Pons (tissue), 1 donor: ENCODE measurements around the gene ARMH4.

Source experiments
- DNase-seq: peaks from one replicate; pipeline ENCODE4 v3.0.0-alpha.2; 2016; ENCODE audit warnings: low spot score

Gene ARMH4, protein sequence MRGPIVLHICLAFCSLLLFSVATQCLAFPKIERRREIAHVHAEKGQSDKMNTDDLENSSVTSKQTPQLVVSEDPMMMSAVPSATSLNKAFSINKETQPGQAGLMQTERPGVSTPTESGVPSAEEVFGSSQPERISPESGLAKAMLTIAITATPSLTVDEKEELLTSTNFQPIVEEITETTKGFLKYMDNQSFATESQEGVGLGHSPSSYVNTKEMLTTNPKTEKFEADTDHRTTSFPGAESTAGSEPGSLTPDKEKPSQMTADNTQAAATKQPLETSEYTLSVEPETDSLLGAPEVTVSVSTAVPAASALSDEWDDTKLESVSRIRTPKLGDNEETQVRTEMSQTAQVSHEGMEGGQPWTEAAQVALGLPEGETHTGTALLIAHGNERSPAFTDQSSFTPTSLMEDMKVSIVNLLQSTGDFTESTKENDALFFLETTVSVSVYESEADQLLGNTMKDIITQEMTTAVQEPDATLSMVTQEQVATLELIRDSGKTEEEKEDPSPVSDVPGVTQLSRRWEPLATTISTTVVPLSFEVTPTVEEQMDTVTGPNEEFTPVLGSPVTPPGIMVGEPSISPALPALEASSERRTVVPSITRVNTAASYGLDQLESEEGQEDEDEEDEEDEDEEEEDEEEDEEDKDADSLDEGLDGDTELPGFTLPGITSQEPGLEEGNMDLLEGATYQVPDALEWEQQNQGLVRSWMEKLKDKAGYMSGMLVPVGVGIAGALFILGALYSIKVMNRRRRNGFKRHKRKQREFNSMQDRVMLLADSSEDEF

GRCh38 chr14:58152014-58152857, at the start of gene ARMH4:
ARMH4 (minus strand) TSS chr14:58152213; CDS start chr14:58139358, 12,855 bp downstream.
- peak; percentile 85 for DNase-seq

GRCh38 chr14:58200846-58201245, 48.8 kb upstream of the ARMH4 start:
- DNase-seq = peak; percentile 24

- no peak for DNase-seq
Observed at GRCh38 chr14:58200480-58200841, 48.4 kb upstream of the ARMH4 start.

- peak; percentile 87 for DNase-seq
Observed at GRCh38 chr14:58199726-58200479, 47.9 kb upstream of the ARMH4 start, which contains the start of gene ACTR10. ACTR10 (plus strand) TSS chr14:58200149; CDS start chr14:58200218, 69 bp downstream.

GRCh38 chr14:58198086-58198485, 46.1 kb upstream of the ARMH4 start:
- no peak for DNase-seq

GRCh38 chr14:58196198-58196597, 44.2 kb upstream of the ARMH4 start:
- DNase-seq = no peak

GRCh38 chr14:58193542-58193941, 41.5 kb upstream of the ARMH4 start:
- no peak for DNase-seq

DNA sequence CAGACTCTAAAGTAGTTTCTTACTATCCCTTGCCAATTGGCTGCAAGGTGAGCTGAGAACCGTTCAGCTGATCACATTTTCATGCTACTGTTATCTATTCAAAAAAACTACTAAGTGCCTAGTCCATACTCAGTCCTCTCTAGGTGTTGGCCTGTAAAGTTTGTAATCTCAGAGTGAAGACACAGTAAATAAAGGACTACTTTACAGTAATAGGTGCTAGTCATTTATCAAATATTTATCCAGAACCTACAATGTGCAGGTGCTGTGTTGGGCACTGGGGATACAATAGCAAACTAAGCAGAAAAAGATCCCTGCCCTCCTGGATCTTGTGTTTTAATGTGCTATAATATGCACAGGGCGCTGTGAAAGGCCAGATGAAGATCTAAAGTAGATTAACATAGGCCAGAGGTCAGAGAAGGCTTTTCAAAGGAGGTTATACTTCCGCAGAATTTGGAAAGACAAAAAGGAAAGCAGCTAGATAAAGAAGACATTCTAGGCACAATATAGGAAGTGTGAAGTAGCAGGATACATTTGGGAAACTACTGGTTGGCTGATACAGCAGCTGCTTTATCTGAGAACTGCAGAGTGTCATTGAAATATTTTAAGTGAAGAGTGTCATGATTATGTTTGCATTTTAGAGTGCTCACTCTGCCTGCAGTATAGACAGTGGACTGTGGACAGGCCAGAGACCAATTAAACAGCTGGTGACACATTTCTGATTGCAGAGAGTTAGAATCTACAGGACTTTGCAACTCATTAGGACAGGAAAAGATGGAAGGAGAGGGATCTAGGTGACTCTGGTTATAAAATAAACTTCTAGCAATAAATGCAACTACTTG, 40.0 kb upstream of the ARMH4 start:
- DNase-seq = no peak

DNA sequence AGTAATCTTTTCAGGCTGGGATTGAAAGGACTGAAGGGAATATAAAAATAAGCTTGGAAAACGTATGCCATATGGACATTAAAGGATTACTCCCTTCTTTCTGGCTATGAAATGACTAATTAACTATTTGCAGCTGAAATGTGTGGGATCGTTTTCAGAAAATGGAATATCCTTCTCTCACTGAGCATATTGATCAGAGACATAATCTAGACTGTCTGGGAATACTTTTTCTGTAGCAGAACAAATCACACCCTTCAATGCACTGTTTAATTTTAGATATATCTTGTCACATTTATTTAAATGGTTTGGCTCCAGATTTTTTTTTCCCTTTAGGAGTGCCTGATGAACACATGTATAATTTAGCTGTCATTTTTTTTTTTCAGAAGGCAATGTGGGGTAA, 37.2 kb upstream of the ARMH4 start:
- DNase-seq = no peak

- DNase-seq = no peak
Observed at GRCh38 chr14:58177125-58177524, 25.1 kb upstream of the ARMH4 start.

DNA sequence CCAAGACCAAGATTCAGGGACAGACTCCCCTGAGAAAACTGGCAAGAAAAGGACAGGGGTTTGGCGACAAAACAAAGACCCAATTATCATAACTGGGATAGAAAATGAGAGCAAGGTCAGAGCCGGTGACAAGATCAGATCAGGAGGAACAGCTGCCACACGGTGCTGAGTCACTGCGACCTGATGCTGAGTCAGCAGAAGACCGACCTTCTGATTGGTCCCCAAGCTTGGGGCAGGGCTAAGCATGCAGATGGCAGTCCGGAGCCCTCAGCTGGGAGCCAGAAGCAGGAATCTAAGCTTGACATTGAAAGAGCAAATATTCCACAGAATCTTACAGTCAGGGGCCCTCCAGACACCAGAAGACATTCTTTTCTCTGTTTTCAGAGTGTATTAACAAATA, 19.1 kb upstream of the ARMH4 start:
- DNase-seq = no peak

GRCh38 chr14:58167891-58168290, 15.9 kb upstream of the ARMH4 start:
- no peak for DNase-seq

DNA sequence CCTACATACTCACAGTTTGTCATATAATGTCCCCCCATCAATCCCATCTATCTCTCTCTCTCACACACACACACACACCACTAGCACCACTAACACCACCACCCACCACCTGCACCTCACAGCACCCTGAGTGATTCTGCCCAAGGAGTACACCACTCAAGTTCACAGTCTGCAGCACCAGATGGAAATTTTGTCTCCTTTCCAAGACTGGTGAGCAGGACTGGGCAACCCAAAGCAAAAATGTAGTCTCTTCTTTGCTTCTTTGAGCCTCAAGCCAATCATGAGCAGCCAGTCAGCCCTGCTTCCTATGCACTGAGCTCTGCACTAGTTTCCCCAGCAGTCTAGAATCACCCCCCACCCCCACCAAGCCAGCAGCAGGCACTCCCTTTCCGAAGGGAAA, 15.0 kb upstream of the ARMH4 start:
- DNase-seq = no peak

DNA sequence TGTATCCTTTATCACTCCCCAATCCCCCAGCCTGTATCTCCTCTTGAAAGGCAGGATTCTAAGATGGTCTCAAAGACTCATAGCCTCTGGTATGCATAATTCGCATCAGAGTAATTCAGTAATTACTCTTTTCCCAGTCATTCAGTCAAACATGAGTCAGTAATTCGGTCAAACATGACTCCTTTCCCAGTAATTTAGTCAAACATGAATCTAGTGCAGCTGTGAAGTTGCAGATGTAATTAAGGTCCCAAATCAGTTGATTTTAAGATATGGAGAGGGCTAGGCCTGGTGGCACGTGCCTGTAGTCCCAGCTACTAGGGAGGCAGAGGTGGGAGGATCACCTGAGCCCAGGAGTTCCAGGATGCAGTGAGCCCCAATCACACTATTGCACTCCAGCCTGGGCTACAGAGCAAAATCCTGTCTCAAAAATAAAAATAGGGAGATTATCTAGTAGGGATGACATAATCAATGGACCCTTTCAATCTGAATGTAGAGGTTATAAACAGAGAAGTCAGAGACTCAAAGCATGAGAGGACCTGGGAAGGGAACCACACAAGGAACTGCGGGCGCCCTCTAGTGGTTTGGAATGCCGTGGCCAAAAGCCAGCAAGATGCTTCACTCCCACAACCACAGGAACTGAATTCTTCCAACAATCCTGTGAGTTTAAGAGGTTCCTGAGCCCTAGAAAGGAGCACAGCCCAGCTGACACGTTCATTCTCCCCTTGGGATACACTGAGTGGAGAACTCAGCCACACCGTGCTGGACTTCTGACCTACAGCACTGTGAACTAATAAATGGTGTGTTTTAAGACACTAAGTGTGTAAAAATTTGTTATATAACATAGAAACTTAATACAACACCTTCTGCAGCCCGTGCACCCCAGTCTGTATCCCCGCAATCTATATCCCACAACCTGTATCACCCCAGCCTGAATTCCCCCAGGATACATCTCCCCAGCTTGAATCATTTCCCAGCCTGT, 14.3 kb upstream of the ARMH4 start:
- peak; percentile 84 for DNase-seq

- no peak for DNase-seq
Observed at GRCh38 chr14:58160561-58160960, 8.5 kb upstream of the ARMH4 start.

DNA sequence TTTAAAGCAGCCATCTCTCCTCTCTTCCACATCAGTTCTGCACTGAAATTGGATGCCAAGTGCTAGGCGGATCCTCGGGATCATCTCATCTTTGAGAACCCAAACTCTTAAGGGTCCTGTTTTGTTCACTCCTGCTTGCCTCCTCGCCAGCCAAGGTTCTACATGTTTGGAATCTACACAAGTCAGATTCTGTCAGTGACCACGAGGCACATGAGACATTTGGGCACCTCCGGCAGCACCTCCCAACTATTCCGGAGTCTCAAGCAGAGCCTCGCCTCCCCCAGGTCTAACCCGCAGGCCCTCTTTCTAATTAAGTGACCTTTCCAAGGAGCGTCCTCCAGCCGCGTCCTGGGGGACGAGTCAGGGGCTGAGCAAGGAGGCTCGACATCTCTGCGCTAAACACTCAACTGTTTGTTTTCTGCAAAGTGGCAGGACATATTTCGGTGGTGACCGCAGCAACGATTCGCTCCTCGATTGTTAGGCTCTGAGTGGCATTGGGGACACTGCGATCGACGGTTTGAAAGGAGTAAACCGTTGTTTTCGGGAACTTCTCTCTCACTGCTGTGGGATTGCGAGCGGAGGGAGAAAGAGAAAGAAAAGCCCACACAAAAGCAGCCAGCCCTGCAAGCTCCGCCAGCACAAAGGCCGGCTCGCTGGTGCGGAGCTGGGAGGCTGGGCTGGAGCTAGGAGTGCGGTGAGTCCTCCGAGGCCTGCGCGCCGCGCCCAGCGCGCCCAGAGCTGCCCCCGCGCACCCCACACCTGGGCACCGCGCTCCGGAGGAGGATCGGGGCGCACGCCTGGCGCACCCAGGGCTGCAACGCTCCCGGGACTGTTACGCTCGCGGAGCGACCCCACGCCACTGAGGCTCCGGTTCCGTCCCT, 640 bp downstream of the ARMH4 start:
- DNase-seq = no peak

GRCh38 chr14:58150243-58150805, 1.7 kb downstream of the ARMH4 start:
- no peak for DNase-seq

GRCh38 chr14:58149196-58149595, 2.8 kb downstream of the ARMH4 start:
- DNase-seq = no peak
